ENCODE measurements around the gene ADCK1.

Gene ADCK1

DNA sequence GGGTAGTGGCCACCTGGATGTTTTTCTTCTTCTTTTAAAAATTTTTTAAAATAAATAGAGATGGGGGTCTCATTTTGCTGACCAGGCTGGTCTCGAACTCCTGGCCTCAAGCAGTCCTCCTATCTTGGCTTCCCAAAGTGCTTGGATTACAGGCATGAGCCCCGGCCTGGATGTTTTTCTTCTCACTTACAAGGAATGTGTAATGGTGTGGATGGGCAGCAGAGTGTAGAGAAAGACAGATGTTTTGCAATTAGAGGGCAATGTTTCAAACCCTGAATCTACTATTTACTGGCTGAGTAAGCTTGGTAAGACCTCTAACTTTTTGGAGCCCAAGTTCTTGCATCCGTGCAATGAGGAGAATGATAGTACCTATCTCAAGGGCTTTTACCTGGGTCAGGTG is 48.1 kb downstream of the ADCK1 start:
- no peaks in the 10 kb centered on the region for H3K4me1 ChIP-seq (ENCODE audit: insufficient read depth, insufficient read length)
- no peaks in the 10 kb centered on the region for H3K27me3 ChIP-seq (ENCODE audit: insufficient read depth, insufficient read length)
- H3K36me3 ChIP-seq (ENCODE audit: insufficient read depth, insufficient read length, low read length), result no peaks in the 10 kb centered on the region
- TF ChIP-seq SUZ12 (IDR thresholded peaks at IDR 0.05; ENCODE audit: extremely low read depth, insufficient read depth, insufficient read length), result no peak
- no peak for TF ChIP-seq ZNF274 (IDR thresholded peaks at IDR 0.05; ENCODE audit: low read depth, low read length)
- no peak for TF ChIP-seq YY1 (IDR thresholded peaks at IDR 0.05; ENCODE audit: insufficient read depth, insufficient read length)
- no peak overlapping the region for H3K9ac ChIP-seq (ENCODE audit: insufficient read length, low read depth)
- H3K4me3 ChIP-seq (ENCODE audit: insufficient read length, low read depth), result no peak overlapping the region
- no peak for DNase-seq (ENCODE audit: low read depth, low spot score)
- H3K9me3 ChIP-seq (ENCODE audit: insufficient read depth, low read length), result no peaks in the 10 kb centered on the region

DNA sequence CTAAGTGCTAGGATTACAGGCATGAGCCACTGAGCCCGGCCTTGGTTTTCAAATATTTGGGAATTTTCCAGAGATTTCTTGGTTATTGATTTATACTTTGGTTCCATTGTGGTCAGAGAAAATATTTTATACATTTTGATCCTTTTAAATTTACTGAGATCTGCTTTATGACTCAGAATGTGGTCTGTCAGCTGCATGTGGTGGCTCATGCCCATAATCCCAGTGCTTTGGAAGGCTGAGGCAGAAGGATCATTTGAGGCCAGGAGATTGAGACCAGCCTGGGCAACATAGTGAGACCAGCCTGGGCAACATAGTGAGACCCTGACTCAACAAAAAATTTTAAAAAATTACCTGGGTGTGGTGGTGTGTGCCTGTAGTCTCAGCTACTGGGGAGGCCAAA is 49.8 kb downstream of the ADCK1 start:
- TF ChIP-seq SUZ12 (IDR thresholded peaks at IDR 0.05; ENCODE audit: extremely low read depth, insufficient read depth, insufficient read length), result no peak
- TF ChIP-seq YY1 (IDR thresholded peaks at IDR 0.05; ENCODE audit: insufficient read depth, insufficient read length), result no peak
- TF ChIP-seq ZNF274 (IDR thresholded peaks at IDR 0.05; ENCODE audit: low read depth, low read length), result no peak
- Histone ChIP-seq H3K9ac (ENCODE audit: insufficient read length, low read depth) (no peak overlapping the region), H3K9me3 (ENCODE audit: insufficient read depth, low read length) (no peaks in the 10 kb centered on the region), H3K4me1 (ENCODE audit: insufficient read depth, insufficient read length) (no peaks in the 10 kb centered on the region), H3K27me3 (ENCODE audit: insufficient read depth, insufficient read length) (no peaks in the 10 kb centered on the region), H3K36me3 (ENCODE audit: insufficient read depth, insufficient read length, low read length) (no peaks in the 10 kb centered on the region), H3K4me3 (ENCODE audit: insufficient read length, low read depth) (no peak overlapping the region)
- no peak for DNase-seq (ENCODE audit: low read depth, low spot score)

DNA sequence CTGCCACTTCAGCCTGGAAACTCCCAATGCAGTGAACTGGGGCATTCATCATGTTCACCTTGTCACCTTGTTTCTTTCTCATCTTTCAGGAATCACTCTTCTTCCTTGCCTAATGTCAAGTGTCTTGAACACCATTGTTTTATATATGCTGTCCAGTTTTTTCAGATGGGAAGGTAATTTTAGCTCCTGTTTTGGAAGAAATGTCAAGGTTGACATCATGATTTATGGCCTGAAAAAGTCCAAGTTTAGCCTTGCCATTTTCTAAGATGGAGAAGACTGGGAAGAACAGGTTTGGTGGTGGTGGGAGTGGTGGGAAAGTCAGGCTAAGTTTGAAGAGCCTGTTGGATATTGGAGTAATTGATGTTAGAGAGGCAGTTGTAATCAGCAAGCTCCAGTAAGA is 54.0 kb downstream of the ADCK1 start:
- DNase-seq (ENCODE audit: low read depth, low spot score), result no peak
- H3K4me1 ChIP-seq (ENCODE audit: insufficient read depth, insufficient read length), result no peaks in the 10 kb centered on the region
- H3K9me3 ChIP-seq (ENCODE audit: insufficient read depth, low read length), result no peaks in the 10 kb centered on the region
- no peak overlapping the region for H3K9ac ChIP-seq (ENCODE audit: insufficient read length, low read depth)
- TF ChIP-seq ZNF274 (IDR thresholded peaks at IDR 0.05; ENCODE audit: low read depth, low read length), result no peak
- H3K36me3 ChIP-seq (ENCODE audit: insufficient read depth, insufficient read length, low read length), result no peaks in the 10 kb centered on the region
- no peak overlapping the region for H3K4me3 ChIP-seq (ENCODE audit: insufficient read length, low read depth)
- no peaks in the 10 kb centered on the region for H3K27me3 ChIP-seq (ENCODE audit: insufficient read depth, insufficient read length)

DNA sequence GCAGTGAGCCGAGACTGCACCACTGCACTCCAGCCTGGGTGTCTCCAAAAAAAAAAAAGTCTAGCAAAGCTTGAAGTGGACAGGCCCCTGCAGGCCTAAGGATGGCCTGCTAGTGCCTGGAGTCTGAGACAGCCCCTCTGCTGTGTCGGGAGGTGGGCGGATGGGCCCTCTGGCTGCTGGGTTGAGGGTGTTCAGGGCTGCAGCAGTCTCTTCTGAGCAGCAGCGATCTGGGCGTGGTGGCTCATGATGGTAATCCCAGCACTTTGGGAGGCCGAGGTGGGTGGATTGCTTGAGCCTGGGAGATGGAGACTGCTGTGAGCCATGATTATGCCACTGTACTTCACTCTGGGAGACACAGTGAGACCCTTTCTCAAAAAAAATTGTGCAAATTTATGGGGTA is 57.0 kb downstream of the ADCK1 start:
- Histone ChIP-seq H3K9me3 (ENCODE audit: insufficient read depth, low read length) (no peaks in the 10 kb centered on the region), H3K4me3 (ENCODE audit: insufficient read length, low read depth) (no peak overlapping the region), H3K9ac (ENCODE audit: insufficient read length, low read depth) (no peak overlapping the region), H3K4me1 (ENCODE audit: insufficient read depth, insufficient read length) (no peaks in the 10 kb centered on the region), H3K27me3 (ENCODE audit: insufficient read depth, insufficient read length) (no peaks in the 10 kb centered on the region), H3K36me3 (ENCODE audit: insufficient read depth, insufficient read length, low read length) (no peaks in the 10 kb centered on the region)
- DNase-seq (ENCODE audit: low read depth, low spot score), result no peak
- TF ChIP-seq YY1 (IDR thresholded peaks at IDR 0.05; ENCODE audit: insufficient read depth, insufficient read length) (no peak), SUZ12 (IDR thresholded peaks at IDR 0.05; ENCODE audit: extremely low read depth, insufficient read depth, insufficient read length) (no peak), ZNF274 (IDR thresholded peaks at IDR 0.05; ENCODE audit: low read depth, low read length) (no peak)

DNA sequence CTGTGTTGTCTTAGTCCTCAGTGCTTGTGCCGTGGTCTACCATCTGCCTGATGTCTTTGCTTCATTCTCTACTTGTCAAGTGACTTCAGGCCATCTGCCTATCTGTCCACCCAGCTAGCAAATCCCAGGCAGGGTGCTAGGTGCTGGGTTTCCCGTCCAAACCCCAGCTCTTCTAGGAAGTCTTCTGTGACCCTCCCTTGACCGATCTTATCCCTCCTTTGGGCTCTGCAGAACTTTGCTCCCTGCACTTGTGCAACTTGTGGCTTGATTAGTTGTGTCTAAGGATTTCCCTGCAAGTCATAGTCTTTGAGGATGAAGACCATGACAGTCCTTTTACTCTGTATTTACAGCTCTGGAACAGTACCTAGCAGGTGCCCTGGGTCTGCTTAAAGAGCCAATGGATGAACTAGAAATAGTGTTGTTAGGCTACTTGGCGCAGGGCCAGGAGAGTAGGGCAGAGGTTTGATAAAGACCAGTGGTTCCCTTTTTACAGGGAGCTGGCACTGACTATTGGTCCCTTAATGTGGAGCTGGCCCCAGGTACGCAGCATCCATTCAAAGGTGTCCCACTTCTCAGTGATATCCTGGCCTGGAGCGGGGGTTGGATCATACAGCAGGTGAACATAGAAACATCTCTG is 60.1 kb downstream of the ADCK1 start:
- no peaks in the 10 kb centered on the region for H3K27me3 ChIP-seq (ENCODE audit: insufficient read depth, insufficient read length)
- no peak overlapping the region for H3K4me3 ChIP-seq (ENCODE audit: insufficient read length, low read depth)
- no peak for DNase-seq (ENCODE audit: low read depth, low spot score)
- no peaks in the 10 kb centered on the region for H3K9me3 ChIP-seq (ENCODE audit: insufficient read depth, low read length)
- H3K9ac ChIP-seq (ENCODE audit: insufficient read length, low read depth), result no peak overlapping the region
- TF ChIP-seq ZNF274 (IDR thresholded peaks at IDR 0.05; ENCODE audit: low read depth, low read length) (no peak), SUZ12 (IDR thresholded peaks at IDR 0.05; ENCODE audit: extremely low read depth, insufficient read depth, insufficient read length) (no peak), YY1 (IDR thresholded peaks at IDR 0.05; ENCODE audit: insufficient read depth, insufficient read length) (no peak)
- H3K4me1 ChIP-seq (ENCODE audit: insufficient read depth, insufficient read length), result no peaks in the 10 kb centered on the region
- H3K36me3 ChIP-seq (ENCODE audit: insufficient read depth, insufficient read length, low read length), result no peaks in the 10 kb centered on the region

DNA sequence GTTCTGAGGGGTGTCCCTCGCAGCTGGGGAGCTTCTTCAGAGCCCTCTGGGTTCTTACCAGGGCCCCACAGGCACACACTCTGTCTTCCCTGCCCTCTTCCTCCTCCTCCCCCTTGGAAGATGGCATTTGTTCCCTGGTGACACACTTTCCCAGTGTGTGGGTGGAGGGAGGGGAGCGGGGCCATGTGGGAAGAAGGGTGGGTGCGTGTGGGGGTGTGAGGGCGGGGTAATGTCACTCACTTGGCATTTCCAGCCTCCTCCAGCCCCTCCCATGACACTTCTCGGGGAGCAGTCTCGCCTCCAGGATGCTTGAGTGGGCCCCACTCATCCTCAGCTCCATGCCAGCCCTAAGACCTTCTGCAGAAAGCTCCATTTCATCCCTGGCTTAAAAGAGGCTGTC is 61.3 kb downstream of the ADCK1 start:
- H3K9ac ChIP-seq (ENCODE audit: insufficient read length, low read depth), result no peak overlapping the region
- H3K4me1 ChIP-seq (ENCODE audit: insufficient read depth, insufficient read length), result no peaks in the 10 kb centered on the region
- DNase-seq (ENCODE audit: low read depth, low spot score), result no peak
- no peaks in the 10 kb centered on the region for H3K36me3 ChIP-seq (ENCODE audit: insufficient read depth, insufficient read length, low read length)
- H3K27me3 ChIP-seq (ENCODE audit: insufficient read depth, insufficient read length), result no peaks in the 10 kb centered on the region
- H3K4me3 ChIP-seq (ENCODE audit: insufficient read length, low read depth), result no peak overlapping the region
- TF ChIP-seq YY1 (IDR thresholded peaks at IDR 0.05; ENCODE audit: insufficient read depth, insufficient read length) (no peak), SUZ12 (IDR thresholded peaks at IDR 0.05; ENCODE audit: extremely low read depth, insufficient read depth, insufficient read length) (no peak), ZNF274 (IDR thresholded peaks at IDR 0.05; ENCODE audit: low read depth, low read length) (no peak)
- H3K9me3 ChIP-seq (ENCODE audit: insufficient read depth, low read length), result no peaks in the 10 kb centered on the region

DNA sequence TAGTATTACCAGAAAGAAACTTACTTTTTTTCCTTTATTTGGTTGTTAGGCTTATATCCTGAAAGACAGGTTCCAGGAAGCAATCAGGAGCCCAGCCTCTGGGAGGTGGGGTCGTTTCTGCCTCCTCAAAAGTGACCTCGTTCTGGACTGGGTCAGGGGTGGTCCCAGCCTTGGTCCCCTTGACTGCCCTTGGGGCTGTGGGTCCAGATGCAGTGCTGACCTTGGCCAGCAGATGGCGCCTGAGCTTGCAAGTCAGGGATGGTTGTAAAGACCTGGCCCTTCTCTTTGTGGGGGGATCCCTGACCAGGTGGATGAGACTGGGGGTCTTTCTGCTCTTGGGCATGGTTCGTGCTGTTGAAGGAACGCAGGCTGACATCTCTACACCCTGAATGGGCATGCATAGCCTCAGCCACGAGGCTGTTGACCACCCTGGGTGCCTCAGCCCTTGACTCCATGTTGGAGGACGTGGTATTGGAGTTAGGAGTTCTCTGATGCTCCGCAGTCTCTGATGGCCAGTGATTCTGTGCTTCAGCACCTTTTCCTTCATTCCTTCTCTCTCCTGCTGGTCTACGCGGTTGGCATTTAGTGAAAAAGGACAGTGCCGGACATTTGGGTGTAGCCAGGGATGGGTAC is 62.4 kb downstream of the ADCK1 start:
- no peaks in the 10 kb centered on the region for H3K27me3 ChIP-seq (ENCODE audit: insufficient read depth, insufficient read length)
- peak; percentile 46 for DNase-seq (ENCODE audit: low read depth, low spot score)
- no peak overlapping the region for H3K9ac ChIP-seq (ENCODE audit: insufficient read length, low read depth)
- peaks cover 1% of the 10 kb centered on the region for H3K4me1 ChIP-seq (ENCODE audit: insufficient read depth, insufficient read length)
- no peaks in the 10 kb centered on the region for H3K36me3 ChIP-seq (ENCODE audit: insufficient read depth, insufficient read length, low read length)
- TF ChIP-seq ZNF274 (IDR thresholded peaks at IDR 0.05; ENCODE audit: low read depth, low read length) (no peak), SUZ12 (IDR thresholded peaks at IDR 0.05; ENCODE audit: extremely low read depth, insufficient read depth, insufficient read length) (no peak)
- no peaks in the 10 kb centered on the region for H3K9me3 ChIP-seq (ENCODE audit: insufficient read depth, low read length)
- no peak overlapping the region for H3K4me3 ChIP-seq (ENCODE audit: insufficient read length, low read depth)

Measured in NT2/D1 (cell line).